K562 (cell line): Measurements from ENCODE around the gene NEU1. TPM values are rescaled to one million over a fixed set of nuclear protein-coding genes. Genes with fewer than 3 reads are reported as not detected.

Experiments used
- ATF1 ChIP-seq, 2 experiments: fragments of 450-650 bp in 1 of 2; IDR thresholded peaks; 2 replicates each; pipeline ENCODE4 v1.6.1; 2016; ENCODE audit warnings: missing compliant biosample characterization in 1 of 2, missing genetic modification characterization in 1 of 2
- CBFA2T3 ChIP-seq: fragments of 450-650 bp; IDR thresholded peaks from 2 replicates; pipeline ENCODE4 v1.6.1; 2017
- E2F4 ChIP-seq: sonication (generic); formaldehyde crosslinking; IDR thresholded peaks from 2 replicates; pipeline ENCODE4 v1.8.0; 2022; ENCODE audit warnings: mild to moderate bottlenecking, low read depth, missing genetic modification reagents
- FOXA3 ChIP-seq, 2 experiments: fragments of 450-650 bp in 1 of 2; sonication (generic) in 1 of 2; formaldehyde crosslinking; IDR thresholded peaks in 1 of 2; conservative IDR thresholded peaks in 1 of 2; 2 replicates each; pipeline versions ENCODE4 v1.4.0 to v1.8.0; 2020 to 2022; ENCODE audit warnings: mild to moderate bottlenecking in 2 of 2, missing genetic modification reagents in 1 of 2
- MYC ChIP-seq, 2 experiments: fragments of 250-450 bp in 1 of 2; sonication (Bioruptor Pico) in 1 of 2; IDR thresholded peaks; 2 replicates each; pipeline versions ENCODE4 v1.5.1 to v1.6.1; 2012 to 2021; ENCODE audit warnings: low read depth in 2 of 2, borderline replicate concordance in 1 of 2, improper control_type of control experiment in 1 of 2, low read length in 1 of 2, mild to moderate bottlenecking in 1 of 2, moderate library complexity in 1 of 2
- NFE2 ChIP-seq: IDR thresholded peaks from 2 replicates; pipeline ENCODE4 v1.6.1; 2014; ENCODE audit warnings: antibody characterized with exemption, low read depth
- NR3C1 ChIP-seq: sonication (generic); formaldehyde crosslinking; IDR thresholded peaks from 2 replicates; pipeline ENCODE4 v1.8.1; 2022; ENCODE audit warnings: missing genetic modification reagents
- PHB ChIP-seq: fragments of 250-450 bp; sonication (Bioruptor Pico); IDR thresholded peaks from 2 replicates; pipeline ENCODE4 v1.5.0; 2021
- RERE ChIP-seq: sonication (generic); formaldehyde crosslinking; IDR thresholded peaks from 2 replicates; pipeline ENCODE4 v1.8.0; 2023; ENCODE audit warnings: missing genetic modification reagents, mild to moderate bottlenecking, borderline replicate concordance
- SIN3A ChIP-seq, 2 experiments: fragments of 150-350 bp in 1 of 2; IDR thresholded peaks; 2 replicates each; pipeline ENCODE4 v1.6.1; 2011 to 2016; ENCODE audit warnings: borderline replicate concordance in 2 of 2, low read depth in 2 of 2, low read length in 2 of 2, mild to moderate bottlenecking in 2 of 2, moderate library complexity in 2 of 2; ENCODE audit not compliant: control insufficient read depth in 1 of 2
- SRF ChIP-seq, 2 experiments: fragments of 250-450, 450-650 bp in 1 of 2; sonication (Bioruptor Pico) in 1 of 2; sonication (generic) in 1 of 2; formaldehyde crosslinking; IDR thresholded peaks; 2 replicates each; pipeline versions ENCODE4 v1.5.0 to v1.5.1; 2020 to 2022; ENCODE audit warnings: mild to moderate bottlenecking in 1 of 2, missing genetic modification reagents in 1 of 2
- polyA plus RNA-seq, 8 experiments: library from polyadenylated mRNA; depleted of rRNA in 4 of 8; stranded (reverse) in 5 of 8; unstranded in 3 of 8; fragments of >200 nt; fragmentation: Nextera tagmentation in 2 of 8; fragmentation: Illumina TruSeq in 1 of 8; extraction: Ambion mirVana in 2 of 8; extraction: Trizol in 1 of 8; gene quantifications; 2 replicates each; pipeline versions ENCODE4 v1.2.1 to v1.2.3, GENCODE V29; 2011 to 2014; ENCODE audit warnings: inconsistent platforms in 1 of 8, missing spikeins in 1 of 8
- total RNA-seq, 7 experiments: library from RNA; depleted of rRNA in 6 of 7; stranded (reverse); fragments of >200 nt in 6 of 7; fragmentation: Illumina TruSeq in 2 of 7; extraction: Trizol in 2 of 7; gene quantifications; 2 replicates each; pipeline versions ENCODE4 v1.2.1 to v1.2.3, GENCODE V29; 2011 to 2021; ENCODE audit warnings: low replicate concordance in 1 of 7
- TF ChIP-seq, protein P1 (sequence below): fragments of 450-650 bp; IDR thresholded peaks from 2 replicates; pipeline ENCODE4 v1.6.1; 2016
- TF ChIP-seq, protein P2 (sequence below): fragments of 250-450 bp; sonication (Bioruptor Pico); IDR thresholded peaks from 2 replicates; pipeline ENCODE4 v1.5.0; 2021; ENCODE audit warnings: mild to moderate bottlenecking, moderate library complexity
- TF ChIP-seq, protein P3 (sequence below): IDR thresholded peaks from 3 replicates; pipeline ENCODE4 v1.6.1; 2011; ENCODE audit warnings: borderline replicate concordance, mild to moderate bottlenecking; ENCODE audit not compliant: insufficient read length, insufficient read depth

NEU1 gene
- total and polyA plus RNA-seq, 9 of the 15 experiments (the other 6 are each of a cell fraction or from before 2014, with no cell fraction given) = 14.8 to 67.8 (median 51.0) TPM

- TF ChIP-seq, protein P1, sequence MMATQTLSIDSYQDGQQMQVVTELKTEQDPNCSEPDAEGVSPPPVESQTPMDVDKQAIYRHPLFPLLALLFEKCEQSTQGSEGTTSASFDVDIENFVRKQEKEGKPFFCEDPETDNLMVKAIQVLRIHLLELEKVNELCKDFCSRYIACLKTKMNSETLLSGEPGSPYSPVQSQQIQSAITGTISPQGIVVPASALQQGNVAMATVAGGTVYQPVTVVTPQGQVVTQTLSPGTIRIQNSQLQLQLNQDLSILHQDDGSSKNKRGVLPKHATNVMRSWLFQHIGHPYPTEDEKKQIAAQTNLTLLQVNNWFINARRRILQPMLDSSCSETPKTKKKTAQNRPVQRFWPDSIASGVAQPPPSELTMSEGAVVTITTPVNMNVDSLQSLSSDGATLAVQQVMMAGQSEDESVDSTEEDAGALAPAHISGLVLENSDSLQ = no peak
- no peak for TF ChIP-seq ATF1 (CRISPR knock-in tag; IDR thresholded peaks at IDR 0.05)
- no peak for TF ChIP-seq ATF1 (tag; IDR thresholded peaks at IDR 0.05)
- peak; percentile 10 to 74; a peak in 2 of 4 replicates for TF ChIP-seq SIN3A (IDR thresholded peaks at IDR 0.05; ENCODE audit: borderline replicate concordance in 2 of 2, control insufficient read depth in 1 of 2, low read depth in 2 of 2, low read length in 2 of 2)
- peak; percentile 52; the same call in 1 of the 2 replicates for TF ChIP-seq E2F4
- TF ChIP-seq RERE (CRISPR knock-in tag) = no peak
- TF ChIP-seq, protein P2, sequence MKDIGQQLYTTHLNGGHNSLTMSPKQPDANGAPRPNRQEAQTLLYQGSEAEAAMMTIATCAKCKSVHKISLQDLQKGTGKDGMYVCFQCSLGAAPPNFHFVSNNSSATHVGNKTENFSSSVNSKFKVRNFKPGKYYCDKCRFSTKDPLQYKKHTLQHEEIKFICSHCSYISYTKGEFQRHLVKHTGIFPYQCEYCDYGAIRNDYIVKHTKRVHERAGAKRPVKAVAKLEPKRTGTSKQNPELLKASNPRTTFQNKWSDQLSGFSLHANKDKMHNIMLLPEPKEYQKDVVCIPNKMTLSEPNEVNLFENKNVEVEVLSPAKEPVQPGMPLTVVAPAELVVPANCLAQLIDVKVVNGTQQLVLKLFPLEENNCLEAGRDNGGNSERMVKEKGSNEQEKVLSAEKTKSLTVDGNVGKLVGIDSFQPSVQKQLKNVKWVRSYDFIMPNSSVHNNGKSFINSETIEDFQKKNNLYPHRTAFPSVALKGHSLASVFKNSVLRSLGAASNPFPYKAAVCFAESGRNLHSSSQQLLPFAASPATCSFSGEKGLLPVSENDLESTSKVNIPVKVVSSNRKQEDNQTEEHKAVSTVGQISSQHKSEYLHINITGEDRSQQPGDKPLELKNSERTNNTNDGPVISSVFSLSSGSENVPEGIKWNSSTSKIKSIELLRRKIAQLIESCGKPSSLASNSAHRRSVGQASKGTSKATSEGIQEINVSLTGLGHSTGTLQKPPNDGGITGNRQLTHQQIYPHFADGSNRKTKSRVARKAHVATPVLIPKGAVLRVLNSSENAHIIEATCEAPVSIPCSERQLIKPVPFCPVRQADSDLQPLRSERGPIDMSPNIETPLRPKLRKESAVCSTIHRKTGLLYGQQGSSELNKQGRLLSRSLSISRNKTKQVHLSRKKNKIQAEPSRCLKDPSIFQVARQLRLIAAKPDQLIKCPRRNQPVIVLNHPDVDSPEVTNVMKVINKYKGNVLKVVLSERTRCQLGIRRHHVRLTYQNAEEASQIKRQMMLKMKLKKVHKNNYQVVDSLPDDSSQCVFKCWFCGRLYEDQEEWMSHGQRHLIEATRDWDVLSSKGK (CRISPR knock-in tag) = no peak
- TF ChIP-seq MYC (IDR thresholded peaks at IDR 0.05; ENCODE audit: low read depth, low read length) = peak; percentile 59; the same call in 1 of the 2 replicates
- TF ChIP-seq MYC (CRISPR knock-in tag; IDR thresholded peaks at IDR 0.05; ENCODE audit: borderline replicate concordance, low read depth) = no peak
- no peak for TF ChIP-seq FOXA3 (CRISPR knock-in tag; conservative IDR thresholded peaks at IDR 0.05 in 1 of 2, IDR thresholded peaks at IDR 0.05 in 1 of 2)
- no peak for TF ChIP-seq PHB
- no peak for TF ChIP-seq SRF (CRISPR knock-in tag; IDR thresholded peaks at IDR 0.05)
- no peak for TF ChIP-seq NR3C1
- no peak for TF ChIP-seq NFE2
- TF ChIP-seq CBFA2T3 = no peak
- TF ChIP-seq, protein P3, sequence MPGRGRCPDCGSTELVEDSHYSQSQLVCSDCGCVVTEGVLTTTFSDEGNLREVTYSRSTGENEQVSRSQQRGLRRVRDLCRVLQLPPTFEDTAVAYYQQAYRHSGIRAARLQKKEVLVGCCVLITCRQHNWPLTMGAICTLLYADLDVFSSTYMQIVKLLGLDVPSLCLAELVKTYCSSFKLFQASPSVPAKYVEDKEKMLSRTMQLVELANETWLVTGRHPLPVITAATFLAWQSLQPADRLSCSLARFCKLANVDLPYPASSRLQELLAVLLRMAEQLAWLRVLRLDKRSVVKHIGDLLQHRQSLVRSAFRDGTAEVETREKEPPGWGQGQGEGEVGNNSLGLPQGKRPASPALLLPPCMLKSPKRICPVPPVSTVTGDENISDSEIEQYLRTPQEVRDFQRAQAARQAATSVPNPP = no peak
Observed at GRCh38 chr6:31836047-31836473, 26.6 kb downstream of the NEU1 start (continued).
